H1 (cell line): Measurements from ENCODE around the gene CEACAM5. TPM values are rescaled to one million over a fixed set of nuclear protein-coding genes. Genes with fewer than 3 reads are reported as not detected.

Experiments
- CTCF ChIA-PET: fragments of 300-600 bp; sonication (Branson Sonifier 250); formaldehyde crosslinking; loops from one replicate; lab custom pipeline; 2021; ENCODE audit not compliant: partially characterized antibody; lab: Charles Lee
- POLR2A ChIA-PET: fragments of 300-600 bp; sonication (Branson Sonifier 250); formaldehyde crosslinking; loops from one replicate; lab custom pipeline; 2021; ENCODE audit warnings: inconsistent platforms; ENCODE audit not compliant: partially characterized antibody; lab: Charles Lee
- DNase-seq, 2 experiments: peaks; one replicate each; pipeline versions ENCODE4 v3.0.0 to v3.0.0-alpha.2; 2010 to 2022; ENCODE audit warnings: low spot score in 2 of 2, low read depth in 1 of 2, mixed read lengths in 1 of 2
- FAIRE-seq: peaks from 2 replicates; lab custom pipeline; 2011; peaks lifted over from hg19 to GRCh38; lab: Jason Lieb, UNC
- H2AFZ ChIP-seq: 2 replicates; pipeline ENCODE4 v1.8.1; 2012; ENCODE audit warnings: low read length, inconsistent platforms
- H2AK5ac ChIP-seq: 2 replicates; pipeline ENCODE4 v1.6.1; 2013; ENCODE audit warnings: low read depth, low read length
- H2BK120ac ChIP-seq: replicated peaks from 2 replicates; pipeline ENCODE3; 2013; ENCODE audit warnings: low read depth, low read length, inconsistent platforms
- H2BK12ac ChIP-seq: 2 replicates; pipeline ENCODE4 v1.6.1; 2013; ENCODE audit warnings: low read depth, low read length
- H2BK15ac ChIP-seq: 2 replicates; pipeline ENCODE4 v1.6.1; 2013; ENCODE audit warnings: low read length
- H2BK20ac ChIP-seq: 2 replicates; pipeline ENCODE4 v1.6.1; 2013; ENCODE audit warnings: low read length
- H2BK5ac ChIP-seq: 2 replicates; pipeline ENCODE4 v1.6.1; 2013; ENCODE audit warnings: low read depth, low read length
- H3K14ac ChIP-seq: 2 replicates; pipeline ENCODE4 v1.6.1; 2013; ENCODE audit warnings: inconsistent platforms; ENCODE audit not compliant: insufficient read length
- H3K18ac ChIP-seq: 2 replicates; pipeline ENCODE4 v1.6.1; 2013; ENCODE audit warnings: low read length; ENCODE audit errors: extremely low read depth
- H3K23ac ChIP-seq: 2 replicates; pipeline ENCODE4 v1.6.1; 2013; ENCODE audit warnings: inconsistent platforms; ENCODE audit not compliant: insufficient read length
- H3K23me2 ChIP-seq: 2 replicates; pipeline ENCODE4 v1.6.1; 2013; ENCODE audit warnings: low read depth, low read length
- H3K27ac ChIP-seq: 2 replicates; pipeline ENCODE4 v1.6.1; 2011; ENCODE audit warnings: low read depth, low read length, inconsistent platforms
- H3K27me3 ChIP-seq, 4 experiments: replicated peaks in 1 of 4; 1 replicate in 1 of 4; 2 replicates in 3 of 4; pipeline versions ENCODE4 v1.6.1 to v1.8.1; 2011 to 2013; ENCODE audit warnings: low read length in 3 of 4, mild to moderate bottlenecking in 3 of 4, inconsistent platforms in 2 of 4, mixed read lengths in 2 of 4, moderate library complexity in 1 of 4; ENCODE audit not compliant: control insufficient read depth in 3 of 4, insufficient read depth in 3 of 4; ENCODE audit errors: extremely low read depth in 1 of 4
- H3K36me3 ChIP-seq, 4 experiments: 2 replicates each; pipeline versions ENCODE4 v1.6.1 to v1.8.1; 2011 to 2013; ENCODE audit warnings: mild to moderate bottlenecking in 4 of 4, low read length in 3 of 4, moderate library complexity in 2 of 4, control low read depth in 1 of 4, inconsistent platforms in 1 of 4; ENCODE audit not compliant: insufficient read depth in 4 of 4, control insufficient read depth in 2 of 4
- H3K4ac ChIP-seq: replicated peaks from 2 replicates; pipeline ENCODE3; 2013; ENCODE audit warnings: low read length, low read depth, mixed read lengths, inconsistent platforms; ENCODE audit not compliant: insufficient read length
- H3K4me1 ChIP-seq, 4 experiments: replicated peaks in 1 of 4; 1 replicate in 1 of 4; 2 replicates in 3 of 4; pipeline versions ENCODE4 v1.6.1 to v1.8.1; 2011 to 2013; ENCODE audit warnings: low read length in 3 of 4, inconsistent platforms in 2 of 4, mixed read lengths in 1 of 4; ENCODE audit not compliant: insufficient read depth in 4 of 4, control insufficient read depth in 3 of 4
- H3K4me2 ChIP-seq, 2 experiments: 2 replicates each; pipeline versions ENCODE4 v1.6.1 to v1.8.1; 2011 to 2013; ENCODE audit warnings: low read depth in 2 of 2, low read length in 2 of 2, control low read depth in 1 of 2, inconsistent platforms in 1 of 2, mild to moderate bottlenecking in 1 of 2; ENCODE audit not compliant: insufficient read depth in 1 of 2
- H3K4me3 ChIP-seq, 4 experiments: fragments of 200-600, 300-600 bp in 1 of 4; sonication (generic), shearing (Covaris generic), sonication (Bioruptor Twin) in 1 of 4; 2 replicates each; pipeline versions ENCODE4 v1.5.1 to v1.8.1; 2011 to 2016; ENCODE audit warnings: low read length in 4 of 4, low read depth in 3 of 4, control low read depth in 2 of 4, inconsistent platforms in 2 of 4, mild to moderate bottlenecking in 2 of 4, mixed read lengths in 1 of 4, moderate library complexity in 1 of 4; ENCODE audit not compliant: insufficient read depth in 2 of 4; ENCODE audit errors: extremely low read depth in 1 of 4
- H3K56ac ChIP-seq: replicated peaks from 2 replicates; pipeline ENCODE3; 2013; ENCODE audit warnings: low read depth, mild to moderate bottlenecking, mixed read lengths, low read length, inconsistent platforms; ENCODE audit not compliant: insufficient read length
- H3K79me1 ChIP-seq: 2 replicates; pipeline ENCODE4 v1.6.1; 2013; ENCODE audit warnings: low read depth, low read length, control low read depth
- H3K79me2 ChIP-seq, 2 experiments: 2 replicates each; pipeline versions ENCODE4 v1.6.1 to v1.8.1; 2012 to 2013; ENCODE audit warnings: low read length in 2 of 2, mild to moderate bottlenecking in 2 of 2, inconsistent platforms in 1 of 2; ENCODE audit not compliant: insufficient read depth in 2 of 2, control insufficient read depth in 1 of 2
- H3K9ac ChIP-seq, 4 experiments: replicated peaks in 1 of 4; 1 replicate in 1 of 4; 2 replicates in 3 of 4; pipeline versions ENCODE4 v1.6.1 to v1.8.1; 2011 to 2013; ENCODE audit warnings: low read depth in 3 of 4, low read length in 3 of 4, control low read depth in 2 of 4, mild to moderate bottlenecking in 2 of 4, moderate library complexity in 2 of 4, inconsistent platforms in 1 of 4; ENCODE audit errors: extremely low read depth in 1 of 4
- H3K9me3 ChIP-seq, 2 experiments: 2 replicates each; pipeline versions ENCODE4 v1.6.1 to v1.8.1; 2012 to 2013; ENCODE audit warnings: mild to moderate bottlenecking in 2 of 2, moderate library complexity in 2 of 2, control low read depth in 1 of 2, inconsistent platforms in 1 of 2, low read depth in 1 of 2, low read length in 1 of 2, mixed read lengths in 1 of 2; ENCODE audit not compliant: insufficient read depth in 2 of 2
- H4K20me1 ChIP-seq, 2 experiments: replicated peaks in 1 of 2; 2 replicates each; pipeline versions ENCODE3 to v1.8.1; 2011 to 2013; ENCODE audit warnings: inconsistent platforms in 2 of 2, low read length in 2 of 2, mild to moderate bottlenecking in 1 of 2; ENCODE audit not compliant: insufficient read depth in 2 of 2, control insufficient read depth in 1 of 2
- H4K5ac ChIP-seq: 2 replicates; pipeline ENCODE4 v1.6.1; 2013; ENCODE audit warnings: low read length, low read depth, mixed read lengths, inconsistent platforms; ENCODE audit not compliant: insufficient read length
- H4K8ac ChIP-seq: 2 replicates; pipeline ENCODE4 v1.8.0; 2013; ENCODE audit warnings: mild to moderate bottlenecking, moderate library complexity, low read length, inconsistent platforms; ENCODE audit not compliant: insufficient read depth; ENCODE audit errors: extremely low read depth
- H4K91ac ChIP-seq: replicated peaks from 2 replicates; pipeline ENCODE3; 2013; ENCODE audit warnings: low read length, mixed read lengths, inconsistent platforms; ENCODE audit not compliant: insufficient read length
- CBX5 ChIP-seq: fragments of 300-800, 300-1000 bp; sonication (generic); IDR thresholded peaks from 2 replicates; pipeline ENCODE4 v1.7.1; 2016; ENCODE audit warnings: antibody characterized with exemption, low read length, low read depth
- WGBS, 2 experiments: shearing (Covaris generic) in 1 of 2; methylation state at CpG; one replicate each; pipeline versions ENCODE4 v1.1.6 to v1.1.7; 2013 to 2015; ENCODE audit warnings: low lambda C conversion rate in 2 of 2, mixed read lengths in 2 of 2, inconsistent platforms in 1 of 2, low coverage in 1 of 2, missing lambda C conversion rate in 1 of 2; ENCODE audit not compliant: insufficient replicate concordance in 2 of 2, insufficient coverage in 1 of 2, insufficient read length in 1 of 2; ENCODE audit errors: extremely low coverage in 1 of 2, missing lambda C conversion rate in 1 of 2; 5-methylcytosine and 5-hydroxymethylcytosine counted together
- polyA plus RNA-seq, 7 experiments: library from polyadenylated mRNA; depleted of rRNA in 3 of 7; stranded (reverse) in 5 of 7; unstranded in 2 of 7; fragments of >200 nt in 5 of 7; fragments of 200-250 nt in 2 of 7; gene quantifications; 1 replicate in 5 of 7; 2 replicates in 1 of 7; 4 replicates in 1 of 7; pipeline versions ENCODE4 v1.2.1 to v1.2.3, GENCODE V29; 2011 to 2013; ENCODE audit warnings: missing spikeins in 2 of 7, mixed read lengths in 2 of 7
- total RNA-seq: library from RNA; stranded (reverse); fragmentation: NEBNext Ultra II Directional; extraction: Animal tissue kit (Norgen Biotek cat#: 25700); gene quantifications from 2 replicates; pipeline ENCODE4 v1.2.1, GENCODE V29; 2021

Gene CEACAM5
- total and polyA plus RNA-seq, 2 of the 8 experiments (the other 6 are each of a cell fraction or from before 2014, with no cell fraction given) = not detected

GRCh38 chr19:41699968-41700323, 8.5 kb upstream of the CEACAM5 start:
- no peaks in the 10 kb centered on the region for H3K79me2 ChIP-seq
- no peaks in the 10 kb centered on the region for H3K79me1 ChIP-seq
- no peak overlapping the region for H2BK120ac ChIP-seq
- no peak overlapping the region for H3K4me2 ChIP-seq
- no peak overlapping the region for H2AFZ ChIP-seq
- no peak overlapping the region for H2BK12ac ChIP-seq
- H3K36me3 ChIP-seq = no peaks in the 10 kb centered on the region
- POLR2A ChIA-PET = no interaction called here
- H3K14ac ChIP-seq = no peak overlapping the region
- H3K4ac ChIP-seq = no peak overlapping the region
- H3K27me3 ChIP-seq = no peaks in the 10 kb centered on the region
- no peaks in the 10 kb centered on the region for H3K23me2 ChIP-seq
- H2BK15ac ChIP-seq = no peak overlapping the region
- no peak overlapping the region for H3K18ac ChIP-seq
- CTCF ChIA-PET = interaction anchor here (0.9 to 1.2 kb wide), 2 partner anchors 9 to 54 kb away, joined by 3 read pairs; no protein-coding TSS in a partner anchor
- H4K5ac ChIP-seq = no peak overlapping the region
- FAIRE-seq (no peak), DNase-seq (no peak)
- no peak overlapping the region for H4K91ac ChIP-seq
- no peak overlapping the region for H3K9ac ChIP-seq
- no peak overlapping the region for H3K56ac ChIP-seq
- no peak overlapping the region for H2BK5ac ChIP-seq
- no peak overlapping the region for H3K27ac ChIP-seq
- no peaks in the 10 kb centered on the region for H4K20me1 ChIP-seq
- H4K8ac ChIP-seq = no peak overlapping the region
- 50% methylated on average over 2 of the region's 2 CpGs; no CpG with 5 or more reads in 1 of the 2 experiments for WGBS, 2 experiments
- H2BK20ac ChIP-seq = no peak overlapping the region
- no peak overlapping the region for H3K23ac ChIP-seq
- H3K4me1 ChIP-seq = no peaks in the 10 kb centered on the region
- H3K4me3 ChIP-seq = no peak overlapping the region
- H3K9me3 ChIP-seq = peaks cover 86 to 91% of the 10 kb centered on the region in 2 experiments
- H2AK5ac ChIP-seq = no peak overlapping the region
- no peak for TF ChIP-seq CBX5
